Activated CD4-positive, alpha-beta T cell treated with anti-CD3 and anti-CD28 coated beads, Interleukin-2, Interleukin-4, amounts not matched to agents 100 ng/mL and 50 ng/mL, durations not matched to agents 16 hours and 8 hours (primary cell): ENCODE results near the gene NIPBL.
"Not testable (repeated sequence)": the region's sequence is repeated elsewhere in the genome, so short reads cannot be mapped to it uniquely, and the experiment has no call there.

Experiments used
- DNase-seq: peaks from one replicate; pipeline ENCODE4 v3.0.0-alpha.2; 2020; ENCODE audit warnings: low spot score

Gene NIPBL

GRCh38 chr5:36876299-36876964, at the start of gene NIPBL:
TSS of gene NIPBL (plus strand) at chr5:36876769. CDS start at chr5:36953697, 76,928 bp downstream.
- DNase-seq: peak; percentile 93

- DNase-seq: no peak
Observed at GRCh38 chr5:36832274-36832673, 44.3 kb upstream of the NIPBL start.

GRCh38 chr5:36836831-36837230, 39.7 kb upstream of the NIPBL start:
- no peak for DNase-seq

GRCh38 chr5:36839489-36840476, 36.8 kb upstream of the NIPBL start:
- no peak for DNase-seq

GRCh38 chr5:36841677-36842076, 34.9 kb upstream of the NIPBL start:
- no peak for DNase-seq

GRCh38 chr5:36842087-36842486, 34.5 kb upstream of the NIPBL start:
- no peak for DNase-seq

- no peak for DNase-seq
Observed at GRCh38 chr5:36844305-36844704, 32.3 kb upstream of the NIPBL start.

- not testable (repeated sequence) for DNase-seq
Observed at GRCh38 chr5:36848545-36848944, 28.0 kb upstream of the NIPBL start.

GRCh38 chr5:36852903-36853302, 23.7 kb upstream of the NIPBL start:
- DNase-seq: not testable (repeated sequence)

- DNase-seq: no peak
Observed at GRCh38 chr5:36854402-36855140, 22.0 kb upstream of the NIPBL start.

- no peak for DNase-seq
Observed at GRCh38 chr5:36855141-36855495, 21.5 kb upstream of the NIPBL start.

- no peak for DNase-seq
Observed at GRCh38 chr5:36861871-36862270, 14.7 kb upstream of the NIPBL start.

GRCh38 chr5:36870399-36871040, 6.0 kb upstream of the NIPBL start:
- peak; percentile 80 for DNase-seq

- DNase-seq: no peak
Observed at GRCh38 chr5:36874465-36874864, 2.1 kb upstream of the NIPBL start.

- peak; percentile 36 for DNase-seq
Observed at GRCh38 chr5:36875051-36875789, 1.3 kb upstream of the NIPBL start.

GRCh38 chr5:36875790-36876298, 725 bp upstream of the NIPBL start:
- peak; percentile 68 for DNase-seq

GRCh38 chr5:36876965-36877666, 547 bp downstream of the NIPBL start:
- peak; percentile 49 for DNase-seq

- DNase-seq: peak; percentile 33
Observed at GRCh38 chr5:36877667-36878391, 1.3 kb downstream of the NIPBL start.

GRCh38 chr5:36878392-36879082, 2.0 kb downstream of the NIPBL start:
- DNase-seq: no peak
